HepG2 (cell line): ENCODE data around the gene AMELY. TPM values are rescaled to one million over a fixed set of nuclear protein-coding genes. Genes with fewer than 3 reads are reported as not detected.
A peak's percentile ranks its signal among the peaks of the same experiment; 100 is the strongest.

Experiments
- ARHGAP35 ChIP-seq: sonication (generic); formaldehyde crosslinking; IDR thresholded peaks from 2 replicates; pipeline ENCODE4 v1.9.0; 2022; ENCODE audit warnings: mild to moderate bottlenecking, inconsistent platforms, moderate library complexity, missing genetic modification reagents, borderline replicate concordance
- ATAD3A ChIP-seq: sonication (generic); formaldehyde crosslinking; IDR thresholded peaks from 2 replicates; pipeline ENCODE4 v1.4.0; 2020; ENCODE audit warnings: missing genetic modification reagents
- CAMTA2 ChIP-seq: sonication (generic); formaldehyde crosslinking; IDR thresholded peaks from 2 replicates; pipeline ENCODE4 v1.4.0; 2020; ENCODE audit warnings: mild to moderate bottlenecking, missing genetic modification reagents, borderline replicate concordance
- DNMT1 ChIP-seq: sonication (generic); formaldehyde crosslinking; IDR thresholded peaks from 2 replicates; pipeline ENCODE4 v1.5.1; 2020; ENCODE audit warnings: mild to moderate bottlenecking, missing genetic modification reagents
- EED ChIP-seq: sonication (generic); formaldehyde crosslinking; IDR thresholded peaks from 2 replicates; pipeline ENCODE4 v1.5.0; 2020; ENCODE audit warnings: mild to moderate bottlenecking, missing genetic modification reagents
- FOSL2 ChIP-seq: sonication (generic); formaldehyde crosslinking; IDR thresholded peaks from 2 replicates; pipeline ENCODE4 v1.4.0; 2020; ENCODE audit warnings: missing genetic modification reagents
- FOXJ3 ChIP-seq: sonication (generic); formaldehyde crosslinking; IDR thresholded peaks from 2 replicates; pipeline ENCODE4 v1.4.0; 2020; ENCODE audit warnings: missing genetic modification reagents, mild to moderate bottlenecking, borderline replicate concordance
- HDAC2 ChIP-seq: sonication (generic); formaldehyde crosslinking; IDR thresholded peaks from 2 replicates; pipeline ENCODE4 v1.4.0; 2020; ENCODE audit warnings: missing genetic modification reagents
- HNF4G ChIP-seq, 2 experiments: sonication (generic) in 1 of 2; formaldehyde crosslinking in 1 of 2; IDR thresholded peaks; 2 replicates each; pipeline versions ENCODE4 v1.4.0 to v1.6.1; 2011 to 2020; ENCODE audit warnings: borderline replicate concordance in 2 of 2, low read depth in 2 of 2, mild to moderate bottlenecking in 2 of 2, low read length in 1 of 2, missing genetic modification reagents in 1 of 2, moderate library complexity in 1 of 2
- MAFK ChIP-seq, 2 experiments: IDR thresholded peaks in 1 of 2; conservative IDR thresholded peaks in 1 of 2; 2 replicates each; pipeline ENCODE4 v1.6.1; 2011; ENCODE audit warnings: improper control_type of control experiment in 2 of 2, low read length in 2 of 2
- MED1 ChIP-seq: sonication (generic); formaldehyde crosslinking; IDR thresholded peaks from 2 replicates; pipeline ENCODE4 v1.4.0; 2020; ENCODE audit warnings: missing genetic modification reagents
- MEIS2 ChIP-seq: sonication (generic); formaldehyde crosslinking; IDR thresholded peaks from 2 replicates; pipeline ENCODE4 v1.9.0; 2021; ENCODE audit warnings: mild to moderate bottlenecking, missing genetic modification reagents
- NBN ChIP-seq: fragments of 450-650 bp; conservative IDR thresholded peaks from 2 replicates; pipeline ENCODE4 v1.6.1; 2017
- NFE2L1 ChIP-seq: sonication (generic); formaldehyde crosslinking; IDR thresholded peaks from 2 replicates; pipeline ENCODE4 v1.4.0; 2020; ENCODE audit warnings: missing genetic modification reagents, mild to moderate bottlenecking, borderline replicate concordance
- POGZ ChIP-seq: sonication (generic); formaldehyde crosslinking; IDR thresholded peaks from 2 replicates; pipeline ENCODE4 v1.4.0; 2020; ENCODE audit warnings: mild to moderate bottlenecking, missing genetic modification reagents
- RAD51 ChIP-seq: fragments of 450-650 bp; IDR thresholded peaks from 2 replicates; pipeline ENCODE4 v1.6.1; 2016; ENCODE audit warnings: borderline replicate concordance
- RCOR2 ChIP-seq: IDR thresholded peaks from 2 replicates; pipeline ENCODE4 v1.6.1; 2016; ENCODE audit warnings: missing biosample characterization, missing genetic modification reagents
- RNF2 ChIP-seq: fragments of 450-650 bp; conservative IDR thresholded peaks from 2 replicates; pipeline ENCODE4 v1.6.1; 2016; ENCODE audit warnings: low read depth
- SMC3 ChIP-seq: IDR thresholded peaks from 2 replicates; pipeline ENCODE4 v1.6.1; 2011; ENCODE audit warnings: low read length, improper control_type of control experiment
- TSC22D2 ChIP-seq: sonication (generic); formaldehyde crosslinking; IDR thresholded peaks from 2 replicates; pipeline ENCODE4 v1.5.1; 2020; ENCODE audit warnings: missing genetic modification reagents, mild to moderate bottlenecking, borderline replicate concordance
- XBP1 ChIP-seq: sonication (generic); formaldehyde crosslinking; IDR thresholded peaks from 2 replicates; pipeline ENCODE4 v1.5.0; 2020; ENCODE audit warnings: missing genetic modification reagents
- ZBTB21 ChIP-seq: sonication (generic); formaldehyde crosslinking; IDR thresholded peaks from 2 replicates; pipeline ENCODE4 v1.4.0; 2020; ENCODE audit warnings: missing genetic modification reagents
- ZBTB7B ChIP-seq: sonication (generic); formaldehyde crosslinking; IDR thresholded peaks from 2 replicates; pipeline ENCODE4 v1.4.0; 2020; ENCODE audit warnings: missing genetic modification reagents
- ZBTB8A ChIP-seq: sonication (generic); formaldehyde crosslinking; IDR thresholded peaks from 2 replicates; pipeline ENCODE4 v1.4.0; 2020; ENCODE audit warnings: mild to moderate bottlenecking, low read depth, missing genetic modification reagents, borderline replicate concordance
- ZNF207 ChIP-seq: fragments of 450-650 bp; IDR thresholded peaks from 2 replicates; pipeline ENCODE4 v1.6.1; 2016; ENCODE audit warnings: antibody characterized with exemption, borderline replicate concordance
- ZNF383 ChIP-seq: sonication (generic); formaldehyde crosslinking; IDR thresholded peaks from 2 replicates; pipeline ENCODE4 v1.4.0; 2020; ENCODE audit warnings: missing genetic modification reagents, mild to moderate bottlenecking, borderline replicate concordance
- ZNF430 ChIP-seq: sonication (generic); formaldehyde crosslinking; IDR thresholded peaks from 2 replicates; pipeline ENCODE4 v1.9.0; 2021; ENCODE audit warnings: mild to moderate bottlenecking, missing genetic modification reagents
- ZNF569 ChIP-seq: sonication (generic); formaldehyde crosslinking; IDR thresholded peaks from 2 replicates; pipeline ENCODE4 v1.5.0; 2020; ENCODE audit warnings: mild to moderate bottlenecking, missing genetic modification reagents, moderate library complexity, borderline replicate concordance
- ZNF703 ChIP-seq: sonication (generic); formaldehyde crosslinking; IDR thresholded peaks from 2 replicates; pipeline ENCODE4 v1.5.1; 2020; ENCODE audit warnings: missing genetic modification reagents, mild to moderate bottlenecking, moderate library complexity, borderline replicate concordance
- polyA plus RNA-seq, 8 experiments: library from polyadenylated mRNA; depleted of rRNA in 3 of 8; stranded (reverse) in 7 of 8; unstranded in 1 of 8; fragments of >200 nt; fragmentation: Illumina TruSeq in 4 of 8; extraction: Trizol in 4 of 8; gene quantifications; 2 replicates each; pipeline versions ENCODE4 v1.2.1 to v1.2.3, GENCODE V29; 2011 to 2016; ENCODE audit warnings: low read depth in 4 of 8, missing spikeins in 1 of 8, mixed read lengths in 1 of 8; ENCODE audit not compliant: insufficient read depth in 1 of 8
- total RNA-seq, 5 experiments: library from RNA; depleted of rRNA; stranded (reverse); fragments of >200 nt; fragmentation: Illumina TruSeq; extraction: Trizol; gene quantifications; 2 replicates each; pipeline ENCODE4 v1.2.3, GENCODE V29; 2016; ENCODE audit warnings: low read depth in 1 of 5
- TF ChIP-seq, protein P1 (sequence below): sonication (generic); formaldehyde crosslinking; IDR thresholded peaks from 2 replicates; pipeline ENCODE4 v1.4.0; 2020; ENCODE audit warnings: missing genetic modification reagents, borderline replicate concordance
- TF ChIP-seq, protein P2 (sequence below): IDR thresholded peaks from 2 replicates; pipeline ENCODE4 v1.6.1; 2016; ENCODE audit warnings: mild to moderate bottlenecking, missing biosample characterization, missing genetic modification reagents
- TF ChIP-seq, protein P3 (sequence below): sonication (generic); formaldehyde crosslinking; IDR thresholded peaks from 2 replicates; pipeline ENCODE4 v1.4.0; 2020; ENCODE audit warnings: mild to moderate bottlenecking, missing genetic modification reagents

AMELY gene
- total and polyA plus RNA-seq, 2 of the 13 experiments (the other 11 are each of a cell fraction or from before 2014, with no cell fraction given) = not detected

DNA sequence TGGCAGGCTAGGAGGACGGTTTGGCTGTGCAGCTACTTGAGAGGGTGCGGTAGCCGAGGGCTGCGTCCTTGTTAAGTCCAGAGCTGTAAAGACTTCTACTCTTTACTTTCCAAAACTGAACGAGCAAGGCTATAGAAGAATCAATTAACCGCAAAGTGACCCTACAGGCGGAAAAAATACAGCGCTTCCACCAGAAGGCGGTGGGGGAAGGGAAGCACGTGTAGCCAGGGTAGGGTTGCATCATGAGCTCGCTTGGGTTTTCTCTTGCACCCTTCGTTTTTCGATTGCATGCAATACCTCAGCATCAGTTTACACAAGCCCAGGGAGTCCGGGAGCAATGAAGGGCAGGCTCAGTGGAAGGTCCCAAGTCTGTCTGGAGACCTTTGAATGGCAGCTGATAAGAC lies 2.4 kb downstream of the AMELY start (continued):
- TF ChIP-seq TSC22D2 (CRISPR knock-in tag) (no peak), ZNF207 (no peak), EED (CRISPR knock-in tag) (no peak), ARHGAP35 (no peak), RNF2 (no peak), NFE2L1 (CRISPR knock-in tag) (no peak), RCOR2 (CRISPR knock-in tag) (no peak), RAD51 (no peak), HDAC2 (CRISPR knock-in tag) (no peak), ZBTB21 (CRISPR knock-in tag) (no peak), NBN (no peak), MEIS2 (no peak), SMC3 (no peak), MAFK (conservative IDR thresholded peaks at IDR 0.05 in 1 of 2, IDR thresholded peaks at IDR 0.05 in 1 of 2; ENCODE audit: low read length in 2 of 2) (no peak), ZNF383 (no peak), POGZ (no peak), FOXJ3 (CRISPR knock-in tag) (no peak), ZNF703 (CRISPR knock-in tag) (no peak), FOSL2 (peak; percentile 16; the same call in 1 of the 2 replicates), CAMTA2 (CRISPR knock-in tag) (no peak), XBP1 (no peak), DNMT1 (CRISPR knock-in tag) (no peak), MED1 (CRISPR knock-in tag) (no peak), ZBTB7B (no peak), ZNF569 (CRISPR knock-in tag) (no peak), ATAD3A (CRISPR knock-in tag) (no peak), ZBTB8A (no peak), HNF4G (IDR thresholded peaks at IDR 0.05; ENCODE audit: borderline replicate concordance, low read depth, low read length) (peak; percentile 8; the same call in 1 of the 2 replicates), HNF4G (CRISPR knock-in tag; IDR thresholded peaks at IDR 0.05; ENCODE audit: borderline replicate concordance, low read depth) (no peak), ZNF430 (CRISPR knock-in tag) (no peak)
- TF ChIP-seq, protein P1, sequence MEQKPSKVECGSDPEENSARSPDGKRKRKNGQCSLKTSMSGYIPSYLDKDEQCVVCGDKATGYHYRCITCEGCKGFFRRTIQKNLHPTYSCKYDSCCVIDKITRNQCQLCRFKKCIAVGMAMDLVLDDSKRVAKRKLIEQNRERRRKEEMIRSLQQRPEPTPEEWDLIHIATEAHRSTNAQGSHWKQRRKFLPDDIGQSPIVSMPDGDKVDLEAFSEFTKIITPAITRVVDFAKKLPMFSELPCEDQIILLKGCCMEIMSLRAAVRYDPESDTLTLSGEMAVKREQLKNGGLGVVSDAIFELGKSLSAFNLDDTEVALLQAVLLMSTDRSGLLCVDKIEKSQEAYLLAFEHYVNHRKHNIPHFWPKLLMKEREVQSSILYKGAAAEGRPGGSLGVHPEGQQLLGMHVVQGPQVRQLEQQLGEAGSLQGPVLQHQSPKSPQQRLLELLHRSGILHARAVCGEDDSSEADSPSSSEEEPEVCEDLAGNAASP (CRISPR knock-in tag) = peak; percentile 15; the same call in 1 of the 2 replicates
- TF ChIP-seq, protein P2, sequence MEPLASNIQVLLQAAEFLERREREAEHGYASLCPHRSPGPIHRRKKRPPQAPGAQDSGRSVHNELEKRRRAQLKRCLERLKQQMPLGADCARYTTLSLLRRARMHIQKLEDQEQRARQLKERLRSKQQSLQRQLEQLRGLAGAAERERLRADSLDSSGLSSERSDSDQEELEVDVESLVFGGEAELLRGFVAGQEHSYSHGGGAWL (CRISPR knock-in tag) = no peak
- TF ChIP-seq, protein P3, sequence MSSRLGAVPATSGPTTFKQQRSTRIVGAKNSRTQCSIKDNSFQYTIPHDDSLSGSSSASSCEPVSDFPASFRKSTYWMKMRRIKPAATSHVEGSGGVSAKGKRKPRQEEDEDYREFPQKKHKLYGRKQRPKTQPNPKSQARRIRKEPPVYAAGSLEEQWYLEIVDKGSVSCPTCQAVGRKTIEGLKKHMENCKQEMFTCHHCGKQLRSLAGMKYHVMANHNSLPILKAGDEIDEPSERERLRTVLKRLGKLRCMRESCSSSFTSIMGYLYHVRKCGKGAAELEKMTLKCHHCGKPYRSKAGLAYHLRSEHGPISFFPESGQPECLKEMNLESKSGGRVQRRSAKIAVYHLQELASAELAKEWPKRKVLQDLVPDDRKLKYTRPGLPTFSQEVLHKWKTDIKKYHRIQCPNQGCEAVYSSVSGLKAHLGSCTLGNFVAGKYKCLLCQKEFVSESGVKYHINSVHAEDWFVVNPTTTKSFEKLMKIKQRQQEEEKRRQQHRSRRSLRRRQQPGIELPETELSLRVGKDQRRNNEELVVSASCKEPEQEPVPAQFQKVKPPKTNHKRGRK (CRISPR knock-in tag) = no peak
